ENCODE data around the gene ABCC1.

GRCh38 chr16:16028311-16028999, 79.0 kb downstream of the ABCC1 start:
- TF ChIP-seq POLR2A (IDR thresholded peaks at IDR 0.05) (no peak), CTCF (IDR thresholded peaks at IDR 0.05) (no peak)
